ENCODE results near the gene TLR5. TPM values are rescaled to one million over a fixed set of nuclear protein-coding genes. Genes with fewer than 3 reads are reported as not detected.

The TLR5 gene
- total RNA-seq, 2 donors from 2014 or later = not detected

GRCh38 chr1:223097713-223098112 lies 45.3 kb downstream of the TLR5 start:
- peaks cover 3% of the 10 kb centered on the region for H3K4me1 ChIP-seq (ENCODE audit: control insufficient read depth, insufficient read depth, low read length)
- WGBS, 2 experiments (ENCODE audit: insufficient coverage in 1 of 2, insufficient read length in 1 of 2) = 80% methylated on average over 1 of the region's 1 CpG; no CpG with 5 or more reads in 1 of the 2 experiments
- Mint-ChIP-seq H3K36me3 (ENCODE audit: low read depth) (peaks cover 26% of the 10 kb centered on the region), H3K27me3 (ENCODE audit: insufficient read depth) (peaks cover 4% of the 10 kb centered on the region), H3K9me3 (peaks cover 41% of the 10 kb centered on the region), H3K4me1 (peaks cover 11% of the 10 kb centered on the region), H3K4me3 (no peak overlapping the region), H3K27ac (peak overlapping the region; percentile 1)
- no peaks in the 10 kb centered on the region for H3K27me3 ChIP-seq (ENCODE audit: control insufficient read depth, insufficient read depth, low read length, poor library complexity, severe bottlenecking)
- H3K27ac ChIP-seq (ENCODE audit: low read depth, low read length) = no peak overlapping the region
- no peak for TF ChIP-seq CTCF (conservative IDR thresholded peaks at IDR 0.05)
- DNase-seq = no peak
- H3K4me3 ChIP-seq (ENCODE audit: low read length) = no peak overlapping the region
- H3K9ac ChIP-seq (ENCODE audit: extremely low read depth, low read length, poor library complexity, severe bottlenecking) = no peak overlapping the region
- H3K9me3 ChIP-seq (ENCODE audit: control insufficient read depth, low read length) = peaks cover 45% of the 10 kb centered on the region
- H3K36me3 ChIP-seq (ENCODE audit: control insufficient read depth, insufficient read depth, low read length) = no peaks in the 10 kb centered on the region

DNA sequence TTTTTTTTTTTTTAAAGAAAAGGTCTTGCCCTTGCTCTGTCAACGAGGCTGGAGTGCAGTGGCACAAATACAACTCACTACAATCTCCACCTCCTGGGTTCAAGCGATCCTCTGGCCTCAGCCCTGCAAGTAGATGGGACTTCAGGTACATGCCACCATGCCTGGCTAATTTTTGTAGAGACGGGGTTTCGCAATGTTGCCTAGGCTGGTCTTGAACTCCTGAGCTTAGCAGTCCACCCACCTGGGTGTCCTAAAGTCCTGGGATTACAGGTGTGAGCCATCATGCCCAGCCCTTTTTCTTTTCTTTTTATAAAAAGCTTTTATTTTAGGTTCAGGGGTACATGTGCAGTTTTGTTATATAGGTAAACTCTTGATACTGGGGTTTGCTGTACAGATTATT lies 47.2 kb downstream of the TLR5 start:
- Mint-ChIP-seq H3K27ac (no peak overlapping the region), H3K4me3 (no peak overlapping the region), H3K4me1 (peaks cover 11% of the 10 kb centered on the region), H3K27me3 (ENCODE audit: insufficient read depth) (peaks cover 4% of the 10 kb centered on the region), H3K36me3 (ENCODE audit: low read depth) (peaks cover 19% of the 10 kb centered on the region), H3K9me3 (peaks cover 30% of the 10 kb centered on the region)
- H3K27me3 ChIP-seq (ENCODE audit: control insufficient read depth, insufficient read depth, low read length, poor library complexity, severe bottlenecking) = no peaks in the 10 kb centered on the region
- H3K4me3 ChIP-seq (ENCODE audit: low read length) = no peak overlapping the region
- TF ChIP-seq CTCF (conservative IDR thresholded peaks at IDR 0.05) = no peak
- 88 to 94% methylated on average over 4 of the region's 4 CpGs for WGBS, 2 experiments (ENCODE audit: insufficient coverage in 1 of 2, insufficient read length in 1 of 2)
- DNase-seq = no peak
- H3K9ac ChIP-seq (ENCODE audit: extremely low read depth, low read length, poor library complexity, severe bottlenecking) = no peak overlapping the region
- H3K27ac ChIP-seq (ENCODE audit: low read depth, low read length) = no peak overlapping the region
- H3K4me1 ChIP-seq (ENCODE audit: control insufficient read depth, insufficient read depth, low read length) = peaks cover 3% of the 10 kb centered on the region
- peaks cover 7% of the 10 kb centered on the region for H3K36me3 ChIP-seq (ENCODE audit: control insufficient read depth, insufficient read depth, low read length)
- peaks cover 49% of the 10 kb centered on the region for H3K9me3 ChIP-seq (ENCODE audit: control insufficient read depth, low read length)

- Histone ChIP-seq H3K9ac (ENCODE audit: extremely low read depth, low read length, poor library complexity, severe bottlenecking) (no peak overlapping the region), H3K36me3 (ENCODE audit: control insufficient read depth, insufficient read depth, low read length) (peaks cover 7% of the 10 kb centered on the region), H3K9me3 (ENCODE audit: control insufficient read depth, low read length) (peaks cover 21% of the 10 kb centered on the region), H3K4me3 (ENCODE audit: low read length) (peak overlapping the region; percentile 26), H3K27ac (ENCODE audit: low read depth, low read length) (no peak overlapping the region), H3K4me1 (ENCODE audit: control insufficient read depth, insufficient read depth, low read length) (peaks cover 4% of the 10 kb centered on the region), H3K27me3 (ENCODE audit: control insufficient read depth, insufficient read depth, low read length, poor library complexity, severe bottlenecking) (no peaks in the 10 kb centered on the region)
- Mint-ChIP-seq H3K27me3 (ENCODE audit: insufficient read depth) (peaks cover 1% of the 10 kb centered on the region), H3K4me3 (no peak overlapping the region), H3K27ac (no peak overlapping the region), H3K9me3 (peaks cover 2% of the 10 kb centered on the region), H3K36me3 (ENCODE audit: low read depth) (no peaks in the 10 kb centered on the region), H3K4me1 (peaks cover 24% of the 10 kb centered on the region)
- WGBS, 2 experiments (ENCODE audit: insufficient coverage in 1 of 2, insufficient read length in 1 of 2) = 88 to 95% methylated on average over 6 of the region's 6 CpGs
- TF ChIP-seq CTCF (conservative IDR thresholded peaks at IDR 0.05) = no peak
- DNase-seq = no peak
Observed at GRCh38 chr1:223091896-223092295, 51.2 kb downstream of the TLR5 start.

All from endodermal cell (in vitro differentiated cells).